Stomach smooth muscle (tissue), 2 donors: ENCODE measurements around the gene PLCG2.
A peak's percentile ranks its signal among the peaks of the same experiment; 100 is the strongest.

Experiments
- H3K27ac ChIP-seq: one replicate; pipeline ENCODE4 v1.7.0; 2013; ENCODE audit warnings: mild to moderate bottlenecking, low read length, inconsistent platforms
- H3K27me3 ChIP-seq, 2 donors: one replicate each; pipeline ENCODE4 v1.7.0; 2013; ENCODE audit warnings: low read length in 2 of 2; ENCODE audit not compliant: insufficient read depth in 2 of 2, control insufficient read depth in 1 of 2
- H3K36me3 ChIP-seq, 2 donors: one replicate each; pipeline ENCODE4 v1.7.0; 2013; ENCODE audit warnings: low read length in 2 of 2; ENCODE audit not compliant: control insufficient read depth in 2 of 2, insufficient read depth in 2 of 2
- H3K4me1 ChIP-seq: one replicate; pipeline ENCODE4 v1.7.0; 2013; ENCODE audit warnings: low read length; ENCODE audit not compliant: control insufficient read depth, insufficient read depth
- H3K4me3 ChIP-seq, 2 donors: one replicate each; pipeline ENCODE4 v1.7.0; 2013; ENCODE audit warnings: low read length in 2 of 2
- H3K9ac ChIP-seq, 2 donors: one replicate each; pipeline ENCODE4 v1.7.0; 2013; ENCODE audit warnings: low read length in 2 of 2, mild to moderate bottlenecking in 1 of 2
- H3K9me3 ChIP-seq, 2 donors: one replicate each; pipeline ENCODE4 v1.7.0; 2013; ENCODE audit warnings: low read length in 2 of 2; ENCODE audit not compliant: control insufficient read depth in 2 of 2
- donor health status: healthy.
- donor health status: Pancreatic carcinoma.

The PLCG2 gene

GRCh38 chr16:81775570-81775969 lies 3.5 kb upstream of the PLCG2 start:
- H3K9me3 ChIP-seq = no peaks in the 10 kb centered on the region
- no peak overlapping the region for H3K27ac ChIP-seq
- H3K4me1 ChIP-seq = peaks cover 6% of the 10 kb centered on the region
- no peak overlapping the region for H3K4me3 ChIP-seq
- H3K27me3 ChIP-seq = peaks cover 9 to 14% of the 10 kb centered on the region in 2 donors
- H3K36me3 ChIP-seq = no peaks in the 10 kb centered on the region
- H3K9ac ChIP-seq = no peak overlapping the region

GRCh38 chr16:81778231-81778630 lies 860 bp upstream of the PLCG2 start:
- peaks cover 11 to 19% of the 10 kb centered on the region in 2 donors for H3K27me3 ChIP-seq
- H3K9ac ChIP-seq = no peak overlapping the region
- no peaks in the 10 kb centered on the region for H3K9me3 ChIP-seq
- H3K36me3 ChIP-seq = no peaks in the 10 kb centered on the region
- H3K27ac ChIP-seq = no peak overlapping the region
- peaks cover 6% of the 10 kb centered on the region for H3K4me1 ChIP-seq
- H3K4me3 ChIP-seq = no peak overlapping the region

- no peaks in the 10 kb centered on the region for H3K9me3 ChIP-seq
- H3K4me3 ChIP-seq = peak overlapping the region; percentile 50 to 67
- peaks cover 11 to 19% of the 10 kb centered on the region in 2 donors for H3K27me3 ChIP-seq
- H3K9ac ChIP-seq = no peak overlapping the region
- H3K4me1 ChIP-seq = peaks cover 9% of the 10 kb centered on the region
- H3K36me3 ChIP-seq = no peaks in the 10 kb centered on the region
- H3K27ac ChIP-seq = no peak overlapping the region
Observed at GRCh38 chr16:81779536-81780320, 637 bp downstream of the PLCG2 start.

GRCh38 chr16:81780350-81780749 lies 1.3 kb downstream of the PLCG2 start:
- H3K9me3 ChIP-seq = no peaks in the 10 kb centered on the region
- H3K36me3 ChIP-seq = no peaks in the 10 kb centered on the region
- no peak overlapping the region for H3K27ac ChIP-seq
- no peak overlapping the region for H3K4me3 ChIP-seq
- no peak overlapping the region for H3K9ac ChIP-seq
- peaks cover 11 to 19% of the 10 kb centered on the region in 2 donors for H3K27me3 ChIP-seq
- H3K4me1 ChIP-seq = peaks cover 9% of the 10 kb centered on the region

- no peak overlapping the region for H3K4me3 ChIP-seq
- H3K27ac ChIP-seq = no peak overlapping the region
- no peaks in the 10 kb centered on the region for H3K36me3 ChIP-seq
- H3K4me1 ChIP-seq = peaks cover 9% of the 10 kb centered on the region
- H3K9ac ChIP-seq = no peak overlapping the region
- H3K27me3 ChIP-seq = peaks cover 11 to 19% of the 10 kb centered on the region in 2 donors
- H3K9me3 ChIP-seq = no peaks in the 10 kb centered on the region
Observed at GRCh38 chr16:81782236-81782635, 3.1 kb downstream of the PLCG2 start.

- Histone ChIP-seq H3K27ac (no peak overlapping the region), H3K4me3 (no peak overlapping the region)
Observed at GRCh38 chr16:81784072-81784795, 5.1 kb downstream of the PLCG2 start.

GRCh38 chr16:81785138-81785924 lies 6.2 kb downstream of the PLCG2 start:
- Histone ChIP-seq H3K4me1 (peaks cover 3% of the 10 kb centered on the region), H3K9me3 (no peaks in the 10 kb centered on the region), H3K4me3 (no peak overlapping the region), H3K27ac (no peak overlapping the region), H3K9ac (no peak overlapping the region), H3K36me3 (no peaks in the 10 kb centered on the region), H3K27me3 (peaks cover 4 to 7% of the 10 kb centered on the region in 2 donors)

More at GRCh38 chr16:81784072-81784795, 5.1 kb downstream of the PLCG2 start:
- Histone ChIP-seq H3K9me3 (no peaks in the 10 kb centered on the region), H3K36me3 (no peaks in the 10 kb centered on the region), H3K27me3 (peaks cover 11 to 18% of the 10 kb centered on the region in 2 donors), H3K4me1 (peaks cover 8% of the 10 kb centered on the region), H3K9ac (no peak overlapping the region)

GRCh38 chr16:81786321-81786720 lies 7.2 kb downstream of the PLCG2 start:
- Histone ChIP-seq H3K4me1 (peaks cover 3% of the 10 kb centered on the region), H3K9ac (no peak overlapping the region), H3K27me3 (peaks cover 0 to 3% of the 10 kb centered on the region in 2 donors), H3K27ac (no peak overlapping the region), H3K9me3 (no peaks in the 10 kb centered on the region), H3K36me3 (no peaks in the 10 kb centered on the region), H3K4me3 (no peak overlapping the region)

GRCh38 chr16:81786868-81787267 lies 7.8 kb downstream of the PLCG2 start:
- H3K4me3 ChIP-seq = no peak overlapping the region
- peaks cover 3% of the 10 kb centered on the region for H3K4me1 ChIP-seq
- H3K9me3 ChIP-seq = no peaks in the 10 kb centered on the region
- H3K27me3 ChIP-seq = peaks cover 0 to 2% of the 10 kb centered on the region in 2 donors
- H3K9ac ChIP-seq = no peak overlapping the region
- H3K36me3 ChIP-seq = no peaks in the 10 kb centered on the region
- H3K27ac ChIP-seq = no peak overlapping the region

GRCh38 chr16:81787659-81788058 lies 8.6 kb downstream of the PLCG2 start:
- Histone ChIP-seq H3K4me3 (no peak overlapping the region), H3K27ac (no peak overlapping the region), H3K9me3 (no peaks in the 10 kb centered on the region), H3K27me3 (peaks cover 0 to 3% of the 10 kb centered on the region in 2 donors), H3K9ac (no peak overlapping the region), H3K4me1 (peaks cover 3% of the 10 kb centered on the region), H3K36me3 (no peaks in the 10 kb centered on the region)
